H1 (cell line): ENCODE data around the gene VSTM2L. TPM values are rescaled to one million over a fixed set of nuclear protein-coding genes. Genes with fewer than 3 reads are reported as not detected.

Experiments used
- CTCF ChIA-PET: fragments of 300-600 bp; sonication (Branson Sonifier 250); formaldehyde crosslinking; loops from one replicate; lab custom pipeline; 2021; ENCODE audit not compliant: partially characterized antibody; lab: Charles Lee
- POLR2A ChIA-PET: fragments of 300-600 bp; sonication (Branson Sonifier 250); formaldehyde crosslinking; loops from one replicate; lab custom pipeline; 2021; ENCODE audit warnings: inconsistent platforms; ENCODE audit not compliant: partially characterized antibody; lab: Charles Lee
- DNase-seq, 2 experiments: peaks; one replicate each; pipeline versions ENCODE4 v3.0.0 to v3.0.0-alpha.2; 2010 to 2022; ENCODE audit warnings: low spot score in 2 of 2, low read depth in 1 of 2, mixed read lengths in 1 of 2
- FAIRE-seq: peaks from 2 replicates; lab custom pipeline; 2011; peaks lifted over from hg19 to GRCh38; lab: Jason Lieb, UNC
- H2AFZ ChIP-seq: 2 replicates; pipeline ENCODE4 v1.8.1; 2012; ENCODE audit warnings: low read length, inconsistent platforms
- H2AK5ac ChIP-seq: 2 replicates; pipeline ENCODE4 v1.6.1; 2013; ENCODE audit warnings: low read depth, low read length
- H2BK120ac ChIP-seq: replicated peaks from 2 replicates; pipeline ENCODE3; 2013; ENCODE audit warnings: low read depth, low read length, inconsistent platforms
- H2BK12ac ChIP-seq: 2 replicates; pipeline ENCODE4 v1.6.1; 2013; ENCODE audit warnings: low read depth, low read length
- H2BK15ac ChIP-seq: 2 replicates; pipeline ENCODE4 v1.6.1; 2013; ENCODE audit warnings: low read length
- H2BK20ac ChIP-seq: 2 replicates; pipeline ENCODE4 v1.6.1; 2013; ENCODE audit warnings: low read length
- H2BK5ac ChIP-seq: 2 replicates; pipeline ENCODE4 v1.6.1; 2013; ENCODE audit warnings: low read depth, low read length
- H3K14ac ChIP-seq: 2 replicates; pipeline ENCODE4 v1.6.1; 2013; ENCODE audit warnings: inconsistent platforms; ENCODE audit not compliant: insufficient read length
- H3K18ac ChIP-seq: 2 replicates; pipeline ENCODE4 v1.6.1; 2013; ENCODE audit warnings: low read length; ENCODE audit errors: extremely low read depth
- H3K23ac ChIP-seq: 2 replicates; pipeline ENCODE4 v1.6.1; 2013; ENCODE audit warnings: inconsistent platforms; ENCODE audit not compliant: insufficient read length
- H3K23me2 ChIP-seq: 2 replicates; pipeline ENCODE4 v1.6.1; 2013; ENCODE audit warnings: low read depth, low read length
- H3K27ac ChIP-seq: 2 replicates; pipeline ENCODE4 v1.6.1; 2011; ENCODE audit warnings: low read depth, low read length, inconsistent platforms
- H3K27me3 ChIP-seq, 4 experiments: replicated peaks in 1 of 4; 1 replicate in 1 of 4; 2 replicates in 3 of 4; pipeline versions ENCODE4 v1.6.1 to v1.8.1; 2011 to 2013; ENCODE audit warnings: low read length in 3 of 4, mild to moderate bottlenecking in 3 of 4, inconsistent platforms in 2 of 4, mixed read lengths in 2 of 4, moderate library complexity in 1 of 4; ENCODE audit not compliant: control insufficient read depth in 3 of 4, insufficient read depth in 3 of 4; ENCODE audit errors: extremely low read depth in 1 of 4
- H3K36me3 ChIP-seq, 4 experiments: 2 replicates each; pipeline versions ENCODE4 v1.6.1 to v1.8.1; 2011 to 2013; ENCODE audit warnings: mild to moderate bottlenecking in 4 of 4, low read length in 3 of 4, moderate library complexity in 2 of 4, control low read depth in 1 of 4, inconsistent platforms in 1 of 4; ENCODE audit not compliant: insufficient read depth in 4 of 4, control insufficient read depth in 2 of 4
- H3K4ac ChIP-seq: replicated peaks from 2 replicates; pipeline ENCODE3; 2013; ENCODE audit warnings: low read length, low read depth, mixed read lengths, inconsistent platforms; ENCODE audit not compliant: insufficient read length
- H3K4me1 ChIP-seq, 4 experiments: replicated peaks in 1 of 4; 1 replicate in 1 of 4; 2 replicates in 3 of 4; pipeline versions ENCODE4 v1.6.1 to v1.8.1; 2011 to 2013; ENCODE audit warnings: low read length in 3 of 4, inconsistent platforms in 2 of 4, mixed read lengths in 1 of 4; ENCODE audit not compliant: insufficient read depth in 4 of 4, control insufficient read depth in 3 of 4
- H3K4me2 ChIP-seq, 2 experiments: 2 replicates each; pipeline versions ENCODE4 v1.6.1 to v1.8.1; 2011 to 2013; ENCODE audit warnings: low read depth in 2 of 2, low read length in 2 of 2, control low read depth in 1 of 2, inconsistent platforms in 1 of 2, mild to moderate bottlenecking in 1 of 2; ENCODE audit not compliant: insufficient read depth in 1 of 2
- H3K4me3 ChIP-seq, 4 experiments: fragments of 200-600, 300-600 bp in 1 of 4; sonication (generic), shearing (Covaris generic), sonication (Bioruptor Twin) in 1 of 4; 2 replicates each; pipeline versions ENCODE4 v1.5.1 to v1.8.1; 2011 to 2016; ENCODE audit warnings: low read length in 4 of 4, low read depth in 3 of 4, control low read depth in 2 of 4, inconsistent platforms in 2 of 4, mild to moderate bottlenecking in 2 of 4, mixed read lengths in 1 of 4, moderate library complexity in 1 of 4; ENCODE audit not compliant: insufficient read depth in 2 of 4; ENCODE audit errors: extremely low read depth in 1 of 4
- H3K56ac ChIP-seq: replicated peaks from 2 replicates; pipeline ENCODE3; 2013; ENCODE audit warnings: low read depth, mild to moderate bottlenecking, mixed read lengths, low read length, inconsistent platforms; ENCODE audit not compliant: insufficient read length
- H3K79me1 ChIP-seq: 2 replicates; pipeline ENCODE4 v1.6.1; 2013; ENCODE audit warnings: low read depth, low read length, control low read depth
- H3K79me2 ChIP-seq, 2 experiments: 2 replicates each; pipeline versions ENCODE4 v1.6.1 to v1.8.1; 2012 to 2013; ENCODE audit warnings: low read length in 2 of 2, mild to moderate bottlenecking in 2 of 2, inconsistent platforms in 1 of 2; ENCODE audit not compliant: insufficient read depth in 2 of 2, control insufficient read depth in 1 of 2
- H3K9ac ChIP-seq, 4 experiments: replicated peaks in 1 of 4; 1 replicate in 1 of 4; 2 replicates in 3 of 4; pipeline versions ENCODE4 v1.6.1 to v1.8.1; 2011 to 2013; ENCODE audit warnings: low read depth in 3 of 4, low read length in 3 of 4, control low read depth in 2 of 4, mild to moderate bottlenecking in 2 of 4, moderate library complexity in 2 of 4, inconsistent platforms in 1 of 4; ENCODE audit errors: extremely low read depth in 1 of 4
- H3K9me3 ChIP-seq, 2 experiments: 2 replicates each; pipeline versions ENCODE4 v1.6.1 to v1.8.1; 2012 to 2013; ENCODE audit warnings: mild to moderate bottlenecking in 2 of 2, moderate library complexity in 2 of 2, control low read depth in 1 of 2, inconsistent platforms in 1 of 2, low read depth in 1 of 2, low read length in 1 of 2, mixed read lengths in 1 of 2; ENCODE audit not compliant: insufficient read depth in 2 of 2
- H4K20me1 ChIP-seq, 2 experiments: replicated peaks in 1 of 2; 2 replicates each; pipeline versions ENCODE3 to v1.8.1; 2011 to 2013; ENCODE audit warnings: inconsistent platforms in 2 of 2, low read length in 2 of 2, mild to moderate bottlenecking in 1 of 2; ENCODE audit not compliant: insufficient read depth in 2 of 2, control insufficient read depth in 1 of 2
- H4K5ac ChIP-seq: 2 replicates; pipeline ENCODE4 v1.6.1; 2013; ENCODE audit warnings: low read length, low read depth, mixed read lengths, inconsistent platforms; ENCODE audit not compliant: insufficient read length
- H4K8ac ChIP-seq: 2 replicates; pipeline ENCODE4 v1.8.0; 2013; ENCODE audit warnings: mild to moderate bottlenecking, moderate library complexity, low read length, inconsistent platforms; ENCODE audit not compliant: insufficient read depth; ENCODE audit errors: extremely low read depth
- H4K91ac ChIP-seq: replicated peaks from 2 replicates; pipeline ENCODE3; 2013; ENCODE audit warnings: low read length, mixed read lengths, inconsistent platforms; ENCODE audit not compliant: insufficient read length
- BACH1 ChIP-seq: IDR thresholded peaks from 2 replicates; pipeline ENCODE4 v1.6.1; 2012; ENCODE audit warnings: low read length, improper control_type of control experiment
- CTBP2 ChIP-seq: IDR thresholded peaks from 2 replicates; pipeline ENCODE4 v1.7.0; 2011; ENCODE audit warnings: borderline replicate concordance, mild to moderate bottlenecking, moderate library complexity, mixed read lengths, low read length; ENCODE audit not compliant: insufficient read depth, insufficient read length
- EGR1 ChIP-seq: IDR thresholded peaks from 2 replicates; pipeline ENCODE4 v1.6.1; 2011; ENCODE audit warnings: low read depth, low read length, borderline replicate concordance
- EP300 ChIP-seq, 2 experiments: IDR thresholded peaks; 1 replicate in 1 of 2; 2 replicates in 1 of 2; pipeline ENCODE4 v1.6.1; 2011 to 2012; ENCODE audit warnings: low read depth in 2 of 2, low read length in 2 of 2, mild to moderate bottlenecking in 2 of 2, borderline replicate concordance in 1 of 2, inconsistent platforms in 1 of 2, moderate library complexity in 1 of 2
- MAFK ChIP-seq: IDR thresholded peaks from 2 replicates; pipeline ENCODE4 v1.6.1; 2012; ENCODE audit warnings: low read depth, mild to moderate bottlenecking, improper control_type of control experiment, low read length
- NRF1 ChIP-seq: IDR thresholded peaks from 2 replicates; pipeline ENCODE4 v1.6.1; 2011; ENCODE audit warnings: mild to moderate bottlenecking, low read depth, low read length, improper control_type of control experiment
- POLR2AphosphoS5 ChIP-seq: IDR thresholded peaks from 2 replicates; pipeline ENCODE4 v1.6.1; 2011; ENCODE audit warnings: low read depth, low read length
- POU5F1 ChIP-seq: IDR thresholded peaks from 2 replicates; pipeline ENCODE4 v1.6.1; 2011; ENCODE audit warnings: low read depth, mild to moderate bottlenecking, low read length, moderate library complexity
- RAD21 ChIP-seq, 2 experiments: IDR thresholded peaks in 1 of 2; conservative IDR thresholded peaks in 1 of 2; 2 replicates each; pipeline ENCODE4 v1.6.1; 2011; ENCODE audit warnings: low read depth in 2 of 2, low read length in 2 of 2, improper control_type of control experiment in 1 of 2, inconsistent platforms in 1 of 2, mild to moderate bottlenecking in 1 of 2, moderate library complexity in 1 of 2
- RXRA ChIP-seq: IDR thresholded peaks from 2 replicates; pipeline ENCODE4 v1.6.1; 2011; ENCODE audit warnings: low read depth, mild to moderate bottlenecking, low read length, moderate library complexity; ENCODE audit not compliant: insufficient read depth
- SIN3A ChIP-seq, 2 experiments: IDR thresholded peaks in 1 of 2; conservative IDR thresholded peaks in 1 of 2; 2 replicates each; pipeline ENCODE4 v1.6.1; 2011 to 2012; ENCODE audit warnings: low read length in 2 of 2, improper control_type of control experiment in 1 of 2, low read depth in 1 of 2, mild to moderate bottlenecking in 1 of 2
- SP1 ChIP-seq: IDR thresholded peaks from 2 replicates; pipeline ENCODE4 v1.6.1; 2011; ENCODE audit warnings: low read depth, low read length
- SP4 ChIP-seq: IDR thresholded peaks from 2 replicates; pipeline ENCODE4 v1.6.1; 2012; ENCODE audit warnings: low read length, inconsistent platforms
- WGBS, 2 experiments: shearing (Covaris generic) in 1 of 2; methylation state at CpG; one replicate each; pipeline versions ENCODE4 v1.1.6 to v1.1.7; 2013 to 2015; ENCODE audit warnings: low lambda C conversion rate in 2 of 2, mixed read lengths in 2 of 2, inconsistent platforms in 1 of 2, low coverage in 1 of 2, missing lambda C conversion rate in 1 of 2; ENCODE audit not compliant: insufficient replicate concordance in 2 of 2, insufficient coverage in 1 of 2, insufficient read length in 1 of 2; ENCODE audit errors: extremely low coverage in 1 of 2, missing lambda C conversion rate in 1 of 2; 5-methylcytosine and 5-hydroxymethylcytosine counted together
- polyA plus RNA-seq, 7 experiments: library from polyadenylated mRNA; depleted of rRNA in 3 of 7; stranded (reverse) in 5 of 7; unstranded in 2 of 7; fragments of >200 nt in 5 of 7; fragments of 200-250 nt in 2 of 7; gene quantifications; 1 replicate in 5 of 7; 2 replicates in 1 of 7; 4 replicates in 1 of 7; pipeline versions ENCODE4 v1.2.1 to v1.2.3, GENCODE V29; 2011 to 2013; ENCODE audit warnings: missing spikeins in 2 of 7, mixed read lengths in 2 of 7
- total RNA-seq: library from RNA; stranded (reverse); fragmentation: NEBNext Ultra II Directional; extraction: Animal tissue kit (Norgen Biotek cat#: 25700); gene quantifications from 2 replicates; pipeline ENCODE4 v1.2.1, GENCODE V29; 2021

The VSTM2L gene
- total and polyA plus RNA-seq, 2 of the 8 experiments (the other 6 are each of a cell fraction or from before 2014, with no cell fraction given), result 1.3 to 3.2 TPM

- H3K9ac ChIP-seq, result no peak overlapping the region
- H3K79me2 ChIP-seq, result no peaks in the 10 kb centered on the region
- 87% methylated on average over 8 of the region's 8 CpGs; no CpG with 5 or more reads in 1 of the 2 experiments for WGBS, 2 experiments
- no peak overlapping the region for H2BK5ac ChIP-seq
- H2BK20ac ChIP-seq, result no peak overlapping the region
- no peak overlapping the region for H2BK12ac ChIP-seq
- no peak overlapping the region for H4K5ac ChIP-seq
- H2AK5ac ChIP-seq, result no peak overlapping the region
- H3K4me1 ChIP-seq, result peaks cover 0 to 6% (median 3%) of the 10 kb centered on the region in 4 experiments; a peak in 5 of 7 replicates
- H3K56ac ChIP-seq, result no peak overlapping the region
- no peaks in the 10 kb centered on the region for H3K9me3 ChIP-seq
- H3K18ac ChIP-seq, result no peak overlapping the region
- peak overlapping the region; percentile 80; the same call in 1 of the 2 replicates for H4K8ac ChIP-seq
- H3K4me3 ChIP-seq, result no peak overlapping the region
- H3K27me3 ChIP-seq, result no peaks in the 10 kb centered on the region; a peak in 1 of 7 replicates
- DNase-seq (no peak), FAIRE-seq (no peak)
- no peak overlapping the region for H2BK15ac ChIP-seq
- no peak overlapping the region for H4K91ac ChIP-seq
- H3K23me2 ChIP-seq, result no peaks in the 10 kb centered on the region; the same call in none of the 2 replicates
- no peak overlapping the region for H3K23ac ChIP-seq
- ChIA-PET POLR2A (interaction anchor here (0.6 to 2.2 kb wide), 6 partner anchors 15 to 240 kb away, joined by 3 to 8 read pairs (median 4); no protein-coding TSS in a partner anchor), CTCF (interaction anchor here (0.5 to 4.0 kb wide), 18 partner anchors 10 to 478 kb away, joined by 3 to 25 read pairs (median 4); partner anchors contain the start of gene VSTM2L)
- no peak overlapping the region for H3K14ac ChIP-seq
- H3K4me2 ChIP-seq, result no peak overlapping the region
- H3K79me1 ChIP-seq, result no peaks in the 10 kb centered on the region
- H2AFZ ChIP-seq, result no peak overlapping the region
- peaks cover 3 to 5% of the 10 kb centered on the region in 2 experiments for H4K20me1 ChIP-seq
- H3K27ac ChIP-seq, result no peak overlapping the region
- H2BK120ac ChIP-seq, result no peak overlapping the region
- no peak overlapping the region for H3K4ac ChIP-seq
- 0 out of 8 replicates have a peak, but pooled peaks cover 0 to 5% (median 0%) of the 10 kb centered on the region in 4 experiments for H3K36me3 ChIP-seq
- TF ChIP-seq CTBP2, result no peak
- TF ChIP-seq EP300 (IDR thresholded peaks at IDR 0.05; ENCODE audit: borderline replicate concordance in 1 of 2, low read depth in 2 of 2, low read length in 2 of 2), result no peak
- no peak for TF ChIP-seq NRF1
- TF ChIP-seq SIN3A (conservative IDR thresholded peaks at IDR 0.05 in 1 of 2, IDR thresholded peaks at IDR 0.05 in 1 of 2; ENCODE audit: low read depth in 1 of 2, low read length in 2 of 2), result no peak
- no peak for TF ChIP-seq MAFK
- no peak for TF ChIP-seq RXRA
- TF ChIP-seq POU5F1, result no peak
- no peak for TF ChIP-seq SP1
- no peak for TF ChIP-seq EGR1
- no peak for TF ChIP-seq SP4
- no peak for TF ChIP-seq POLR2AphosphoS5
- no peak for TF ChIP-seq RAD21 (IDR thresholded peaks at IDR 0.05 in 1 of 2, conservative IDR thresholded peaks at IDR 0.05 in 1 of 2; ENCODE audit: low read depth in 2 of 2, low read length in 2 of 2)
- no peak for TF ChIP-seq BACH1
These were observed 77.5 kb downstream of the VSTM2L start for GRCh38 chr20:37980383-37980782.
